H7 (cell line): ENCODE data around the gene SEMG2. TPM values are rescaled to one million over a fixed set of nuclear protein-coding genes. Genes with fewer than 3 reads are reported as not detected.

Experiments
- DNase-seq: peaks from one replicate; pipeline ENCODE4 v3.0.0; 2012
- H3K27me3 ChIP-seq: 2 replicates; pipeline ENCODE4 v1.6.0; 2011; ENCODE audit warnings: mild to moderate bottlenecking, low read length; ENCODE audit not compliant: control insufficient read depth, insufficient read depth
- H3K36me3 ChIP-seq: replicated peaks from 2 replicates; pipeline ENCODE4 v1.5.1; 2011; ENCODE audit warnings: low read length; ENCODE audit not compliant: control insufficient read depth, insufficient read depth
- H3K4me3 ChIP-seq: 2 replicates; pipeline ENCODE4 v1.5.1; 2011; ENCODE audit warnings: low read depth, mild to moderate bottlenecking, control low read depth, low read length, moderate library complexity; ENCODE audit not compliant: insufficient read depth
- total RNA-seq: library from RNA; depleted of rRNA; stranded (reverse); fragments of >200 nt; shearing (Covaris generic); gene quantifications from 2 replicates; pipeline ENCODE4 v1.2.3, GENCODE V29; 2014; rRNA removed

Gene SEMG2
- total RNA-seq, 1 experiment from 2014 or later: not detected

GRCh38 chr20:45253261-45253660 lies 32.1 kb downstream of the SEMG2 start:
- H3K36me3 ChIP-seq: no peaks in the 10 kb centered on the region
- no peak for DNase-seq
- H3K27me3 ChIP-seq: no peaks in the 10 kb centered on the region
- no peak overlapping the region for H3K4me3 ChIP-seq

- no peak for DNase-seq
- Histone ChIP-seq H3K36me3 (no peaks in the 10 kb centered on the region), H3K27me3 (no peaks in the 10 kb centered on the region), H3K4me3 (no peak within 1 kb of the TSS)
Measured at GRCh38 chr20:45254383-45255262, 33.5 kb downstream of the SEMG2 start, which contains the start of gene SLPI. TSS of gene SLPI (minus strand) at chr20:45254564. CDS start at chr20:45254543, 21 bp downstream.

DNA sequence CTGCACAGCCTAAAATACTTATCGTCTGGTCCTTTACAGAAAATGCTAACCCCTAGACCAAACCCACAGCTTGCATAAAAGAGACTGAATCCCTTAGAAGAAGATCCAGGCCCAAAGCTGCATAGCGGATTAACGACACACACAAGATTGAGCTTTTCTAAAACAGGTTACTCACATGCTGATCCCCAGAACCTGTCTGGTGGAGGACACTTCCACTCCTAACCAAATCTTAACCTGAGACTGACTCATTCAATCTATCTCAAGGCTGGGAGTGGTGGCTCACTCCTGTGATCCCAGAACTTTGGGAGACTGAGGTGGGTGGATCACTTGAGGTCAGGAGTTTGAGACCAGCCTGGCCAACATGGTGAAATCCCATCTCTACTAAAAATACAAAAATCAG lies 36.0 kb downstream of the SEMG2 start:
- no peak overlapping the region for H3K4me3 ChIP-seq
- no peaks in the 10 kb centered on the region for H3K36me3 ChIP-seq
- no peaks in the 10 kb centered on the region for H3K27me3 ChIP-seq
- no peak for DNase-seq

DNA sequence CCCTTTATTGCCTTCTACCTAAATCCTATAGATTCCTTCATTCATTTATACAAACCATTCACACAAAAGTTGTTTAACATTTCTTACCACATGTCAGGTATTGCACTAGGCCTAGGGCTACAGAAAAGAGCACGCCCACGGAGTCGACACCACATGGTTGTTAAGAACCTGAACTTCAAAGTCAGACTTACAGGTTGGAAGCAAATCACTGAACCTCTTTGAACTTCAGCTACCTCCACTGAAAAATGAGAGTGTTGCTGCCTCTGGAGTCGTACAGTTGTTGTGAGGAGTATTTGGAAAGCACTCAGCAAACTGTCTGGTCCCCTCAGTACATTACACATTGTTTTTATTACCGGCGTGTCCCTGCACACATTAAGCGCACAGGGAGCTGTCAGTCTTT lies 36.5 kb downstream of the SEMG2 start:
- no peak overlapping the region for H3K4me3 ChIP-seq
- DNase-seq: no peak
- no peaks in the 10 kb centered on the region for H3K36me3 ChIP-seq
- no peaks in the 10 kb centered on the region for H3K27me3 ChIP-seq

DNA sequence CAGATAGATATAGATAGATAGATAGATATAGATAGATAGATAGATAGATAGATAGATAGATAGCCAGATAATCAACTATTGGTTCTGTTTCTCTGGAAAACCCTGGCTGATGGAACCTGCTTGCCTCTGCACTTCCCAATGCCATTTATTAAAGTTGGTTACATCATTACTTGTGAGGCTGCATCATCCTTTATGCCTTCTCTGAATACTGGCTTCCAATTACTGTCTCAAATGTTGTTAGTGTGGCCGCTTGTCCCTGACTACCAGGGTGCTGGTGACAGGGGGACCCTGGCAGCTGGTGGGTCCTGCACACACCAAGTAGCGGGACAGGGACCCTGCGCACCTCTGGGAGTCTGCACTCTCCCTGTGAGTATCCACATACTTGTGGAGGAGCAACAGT lies 37.1 kb downstream of the SEMG2 start:
- Histone ChIP-seq H3K27me3 (no peaks in the 10 kb centered on the region), H3K4me3 (no peak overlapping the region), H3K36me3 (no peaks in the 10 kb centered on the region)
- no peak for DNase-seq

DNA sequence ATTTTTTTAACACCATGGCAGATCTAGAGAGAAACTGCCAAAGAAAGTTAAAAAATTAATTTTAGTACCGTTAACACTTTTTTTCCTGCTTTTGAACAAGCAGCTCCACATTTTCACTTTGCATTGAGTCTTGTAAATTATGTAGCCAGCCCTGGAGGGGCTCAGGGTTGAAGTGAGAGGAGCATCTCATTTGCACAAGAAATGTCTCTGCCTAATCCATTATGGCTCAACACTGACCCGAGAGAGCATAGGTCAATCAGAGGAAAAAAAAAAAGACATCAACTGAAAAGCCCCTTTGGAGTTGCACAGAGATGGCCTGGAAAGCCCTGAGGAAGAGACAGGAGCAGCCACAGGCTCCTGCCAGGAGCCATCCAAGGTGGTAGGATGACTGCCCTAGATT lies 37.5 kb downstream of the SEMG2 start:
- H3K4me3 ChIP-seq: no peak overlapping the region
- no peaks in the 10 kb centered on the region for H3K27me3 ChIP-seq
- DNase-seq: peak; percentile 16
- H3K36me3 ChIP-seq: no peaks in the 10 kb centered on the region

DNA sequence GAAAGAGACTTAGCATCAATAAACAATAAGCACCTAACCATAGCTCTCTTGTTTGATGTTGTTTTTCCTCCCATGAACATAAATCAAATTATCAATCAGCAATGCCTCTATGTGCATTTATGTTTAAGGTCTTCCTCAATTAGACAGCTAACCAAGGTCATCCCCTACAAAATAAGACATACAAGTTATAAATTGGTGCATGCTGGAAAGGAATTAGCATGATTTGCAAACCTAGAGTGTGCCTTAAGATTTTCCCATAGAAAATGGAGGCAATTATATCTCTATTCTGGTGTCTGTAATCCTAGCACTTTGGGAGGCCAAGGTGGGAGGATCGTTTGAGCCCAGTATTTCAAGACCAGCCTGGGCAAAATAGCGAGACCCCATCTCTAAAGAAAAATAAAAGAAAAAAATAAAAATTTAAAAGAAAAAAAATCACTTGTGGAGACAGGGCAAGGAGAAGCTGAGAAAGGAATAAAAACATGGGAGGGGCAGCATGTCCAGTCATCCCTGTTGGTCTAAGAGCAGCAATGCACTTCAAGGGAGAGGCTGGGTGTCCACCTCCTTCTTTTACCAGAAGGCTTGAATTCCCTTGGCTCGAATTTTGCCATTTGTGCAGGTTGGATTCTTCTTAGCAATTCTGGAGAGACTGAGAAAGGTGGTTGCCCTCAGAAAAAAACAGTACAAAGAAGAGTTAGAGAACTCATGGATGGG lies 42.5 kb downstream of the SEMG2 start:
- H3K4me3 ChIP-seq: no peak overlapping the region
- DNase-seq: no peak
- H3K36me3 ChIP-seq: no peaks in the 10 kb centered on the region
- no peaks in the 10 kb centered on the region for H3K27me3 ChIP-seq

DNA sequence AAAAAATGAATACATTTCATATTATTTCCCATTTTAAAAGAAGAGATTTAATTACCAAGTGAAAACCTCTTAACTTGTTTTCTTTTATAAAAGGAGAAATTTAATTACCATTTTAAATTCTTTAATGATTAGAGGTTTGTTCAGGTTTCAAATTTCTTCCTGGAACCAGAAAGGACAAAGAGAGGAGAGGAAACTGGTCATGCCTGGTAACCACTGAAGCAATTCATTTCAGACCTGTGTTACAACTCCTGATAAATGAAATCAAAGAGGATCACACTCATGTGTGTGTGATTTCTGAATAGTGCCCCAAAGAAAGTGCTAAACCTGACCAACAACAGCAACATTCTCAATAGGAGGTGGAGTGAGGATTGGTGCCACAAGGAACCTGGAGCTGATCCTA lies 45.8 kb downstream of the SEMG2 start:
- Histone ChIP-seq H3K36me3 (no peaks in the 10 kb centered on the region), H3K27me3 (no peaks in the 10 kb centered on the region)

DNA sequence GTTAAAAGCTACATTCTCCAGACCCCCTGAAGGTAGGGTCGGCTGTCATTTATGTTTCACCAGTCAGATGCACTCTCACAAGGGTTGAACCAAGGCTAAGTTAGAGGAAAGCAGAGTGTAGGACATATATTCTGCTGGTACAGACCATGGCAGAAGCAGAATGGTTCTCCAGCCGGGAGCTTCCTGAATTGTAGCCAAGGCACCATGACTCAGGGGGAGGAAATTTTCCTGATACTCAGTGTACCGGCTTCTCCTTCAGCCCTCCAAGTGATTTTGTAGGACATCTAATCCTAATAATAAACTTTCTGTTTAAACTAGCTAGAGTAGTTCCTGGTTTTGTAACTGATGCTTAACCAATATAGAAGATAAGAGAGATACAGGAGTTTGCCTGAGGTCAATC lies 47.4 kb downstream of the SEMG2 start:
- Histone ChIP-seq H3K4me3 (no peak overlapping the region), H3K27me3 (no peaks in the 10 kb centered on the region), H3K36me3 (no peaks in the 10 kb centered on the region)
- DNase-seq: no peak

More for the DNA sequence above, 45.8 kb downstream of the SEMG2 start:
- no peak for DNase-seq
- H3K4me3 ChIP-seq: no peak overlapping the region

DNA sequence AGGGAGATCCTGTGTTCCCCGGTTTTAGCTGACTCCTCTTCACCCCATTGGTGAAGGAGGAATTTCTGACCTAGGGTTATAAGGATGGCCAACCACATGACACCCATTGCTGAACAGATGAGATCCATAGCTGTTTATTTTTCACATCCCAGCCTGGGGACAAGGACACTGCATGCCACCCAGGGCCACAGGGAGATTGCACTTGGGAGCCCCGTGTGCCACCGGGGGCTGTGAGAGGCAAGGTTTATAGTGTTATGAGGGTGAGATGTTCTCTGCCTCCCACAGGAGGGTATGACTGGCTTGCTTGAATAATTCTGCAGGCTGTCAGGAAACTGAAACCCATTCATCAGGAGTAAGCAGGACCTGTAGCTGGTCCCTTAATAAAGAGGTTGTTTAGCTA lies 47.9 kb downstream of the SEMG2 start:
- Histone ChIP-seq H3K36me3 (no peaks in the 10 kb centered on the region), H3K4me3 (no peak overlapping the region), H3K27me3 (no peaks in the 10 kb centered on the region)
- DNase-seq: no peak

DNA sequence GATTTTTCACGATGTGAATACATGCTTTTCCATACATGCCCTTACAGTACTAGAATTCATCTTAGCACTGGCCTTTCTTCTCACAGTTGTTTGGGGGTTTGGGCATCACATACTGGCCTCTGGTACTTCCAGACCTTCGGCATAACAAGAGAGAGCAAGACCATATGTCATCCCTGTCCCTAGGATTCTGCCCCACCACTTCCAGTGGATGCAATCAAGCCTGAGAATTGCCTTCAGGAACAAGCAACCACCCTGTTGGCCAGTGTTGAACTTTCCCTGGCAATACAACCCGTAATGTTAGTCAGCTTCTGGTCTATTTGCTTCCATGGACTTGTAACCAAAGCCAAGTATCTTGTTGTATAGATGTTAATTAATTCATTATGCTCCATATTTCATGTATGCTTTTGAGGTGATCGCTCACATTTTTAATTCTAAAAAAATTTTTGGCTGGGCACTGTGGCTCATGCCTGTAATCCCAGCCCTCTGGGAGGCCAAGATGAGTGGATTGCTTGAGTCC lies 48.6 kb downstream of the SEMG2 start:
- no peak for DNase-seq
- H3K4me3 ChIP-seq: no peak overlapping the region
- no peaks in the 10 kb centered on the region for H3K36me3 ChIP-seq
- H3K27me3 ChIP-seq: no peaks in the 10 kb centered on the region

Other genes with a start within 250 kb of the SEMG2 start
- 0.18 and 0.59 TPM in 2 replicates for gene KCNS1, start 120.2 kb upstream of the SEMG2 start, total RNA-seq
- gene WFDC5, start 106.2 kb upstream of the SEMG2 start, total RNA-seq: not detected in 2 replicates
- not detected in 2 replicates for gene WFDC12, start 96.9 kb upstream of the SEMG2 start, total RNA-seq
- gene PI3, start 46.5 kb upstream of the SEMG2 start, total RNA-seq: not detected in 2 replicates
- 0.31 and 0.81 TPM in 2 replicates for gene SEMG1, start 14.3 kb upstream of the SEMG2 start, total RNA-seq
- gene SLPI, start 33.2 kb downstream of the SEMG2 start, total RNA-seq: not detected in 2 replicates
- not detected in 2 replicates for gene RBPJL, start 85.5 kb downstream of the SEMG2 start, total RNA-seq
- 0.14 and 0.67 TPM in 2 replicates for gene MATN4, start 86.9 kb downstream of the SEMG2 start, total RNA-seq
- gene SDC4, start 127.1 kb downstream of the SEMG2 start, total RNA-seq: 47.3 and 56.1 TPM in 2 replicates
- gene SYS1, start 141.8 kb downstream of the SEMG2 start, total RNA-seq: 11.8 and 22.8 TPM in 2 replicates
- gene TP53TG5, start 157.0 kb downstream of the SEMG2 start, total RNA-seq: not detected in 2 replicates
- gene DBNDD2, start 186.9 kb downstream of the SEMG2 start, total RNA-seq: 12.5 and 23.4 TPM in 2 replicates
- 67.9 and 70.5 TPM in 2 replicates for gene PIGT, start 194.8 kb downstream of the SEMG2 start, total RNA-seq
- gene WFDC2, start 248.4 kb downstream of the SEMG2 start, total RNA-seq: 10.0 and 16.5 TPM in 2 replicates